Esophagus (tissue), 2 donors: ENCODE measurements around the gene NOS1AP. TPM values are rescaled to one million over a fixed set of nuclear protein-coding genes. Genes with fewer than 3 reads are reported as not detected.
A peak's percentile ranks its signal among the peaks of the same experiment; 100 is the strongest.
"Not testable (repeated sequence)": the region's sequence is repeated elsewhere in the genome, so short reads cannot be mapped to it uniquely, and the experiment has no call there.

Source experiments
- H3K27ac ChIP-seq, 2 donors: one replicate each; pipeline ENCODE4 v1.5.1; 2013; ENCODE audit warnings: low read depth in 2 of 2, mild to moderate bottlenecking in 2 of 2, inconsistent platforms in 1 of 2, low read length in 1 of 2, moderate library complexity in 1 of 2
- H3K27me3 ChIP-seq, 2 donors: one replicate each; pipeline ENCODE4 v1.6.1; 2013; ENCODE audit warnings: low read length in 2 of 2, control low read depth in 1 of 2, mild to moderate bottlenecking in 1 of 2; ENCODE audit not compliant: insufficient read depth in 2 of 2, control insufficient read depth in 1 of 2
- H3K36me3 ChIP-seq, 2 donors: one replicate each; pipeline ENCODE4 v1.6.1; 2013; ENCODE audit warnings: low read length in 1 of 2; ENCODE audit not compliant: control insufficient read depth in 2 of 2, insufficient read depth in 2 of 2
- H3K4me1 ChIP-seq, 2 donors: one replicate each; pipeline ENCODE4 v1.6.1; 2013; ENCODE audit warnings: low read length in 1 of 2; ENCODE audit not compliant: control insufficient read depth in 2 of 2, insufficient read depth in 2 of 2
- H3K4me3 ChIP-seq, 2 donors: one replicate each; pipeline ENCODE4 v1.5.1; 2013; ENCODE audit warnings: low read length in 2 of 2, mild to moderate bottlenecking in 2 of 2, low read depth in 1 of 2, moderate library complexity in 1 of 2
- H3K9me3 ChIP-seq, 2 donors: one replicate each; pipeline ENCODE4 v1.6.1; 2013; ENCODE audit warnings: mild to moderate bottlenecking in 2 of 2, low read depth in 1 of 2, low read length in 1 of 2, moderate library complexity in 1 of 2; ENCODE audit not compliant: control insufficient read depth in 2 of 2, insufficient read depth in 1 of 2
- WGBS, 2 donors: extraction: QIAGEN DNeasy Blood & Tissue Kit; methylation state at CpG; one replicate each; pipeline ENCODE4 v1.1.7; 2013; 5-methylcytosine and 5-hydroxymethylcytosine counted together
- polyA plus RNA-seq, 2 donors: library from polyadenylated mRNA; stranded (reverse); fragments of 200-250 nt; gene quantifications; one replicate each; pipeline ENCODE4 v1.2.3, GENCODE V29; 2013
- donor health status: healthy with polysubstance abuse.
- donor health status: Bipolar disorder and iron deficiency.

NOS1AP gene
- polyA plus RNA-seq, 2 donors, result 0.53 to 0.98 TPM

GRCh38 chr1:162400790-162401355 lies 331.4 kb downstream of the NOS1AP start:
- WGBS, 2 donors, result 87 to 89% methylated on average over 10 of the region's 10 CpGs
- Histone ChIP-seq H3K27me3 (no peaks in the 10 kb centered on the region), H3K4me3 (no peak overlapping the region), H3K27ac (no peak overlapping the region), H3K4me1 (no peaks in the 10 kb centered on the region), H3K9me3 (no peaks in the 10 kb centered on the region), H3K36me3 (no peaks in the 10 kb centered on the region)

GRCh38 chr1:162404550-162405160 lies 335.2 kb downstream of the NOS1AP start:
- no peaks in the 10 kb centered on the region for H3K9me3 ChIP-seq
- no peaks in the 10 kb centered on the region for H3K36me3 ChIP-seq
- H3K4me1 ChIP-seq, result no peaks in the 10 kb centered on the region
- WGBS, 2 donors, result 60 to 68% methylated on average over 5 of the region's 5 CpGs
- H3K4me3 ChIP-seq, result no peak overlapping the region
- no peaks in the 10 kb centered on the region for H3K27me3 ChIP-seq
- H3K27ac ChIP-seq, result no peak overlapping the region

GRCh38 chr1:162405800-162406199 lies 336.3 kb downstream of the NOS1AP start:
- H3K27ac ChIP-seq, result no peak overlapping the region
- WGBS, 2 donors, result 56 to 58% methylated on average over 5 of the region's 5 CpGs
- H3K36me3 ChIP-seq, result no peaks in the 10 kb centered on the region
- H3K4me1 ChIP-seq, result no peaks in the 10 kb centered on the region
- H3K27me3 ChIP-seq, result no peaks in the 10 kb centered on the region
- no peaks in the 10 kb centered on the region for H3K9me3 ChIP-seq
- H3K4me3 ChIP-seq, result no peak overlapping the region

- Histone ChIP-seq H3K36me3 (no peaks in the 10 kb centered on the region), H3K9me3 (no peaks in the 10 kb centered on the region), H3K27me3 (no peaks in the 10 kb centered on the region), H3K27ac (no peak overlapping the region), H3K4me3 (no peak overlapping the region), H3K4me1 (no peaks in the 10 kb centered on the region)
- WGBS, 2 donors, result 95 to 98% methylated on average over 2 of the region's 2 CpGs
These were observed 337.3 kb downstream of the NOS1AP start for GRCh38 chr1:162406811-162407210.

- Histone ChIP-seq H3K27me3 (no peaks in the 10 kb centered on the region), H3K27ac (no peak overlapping the region), H3K36me3 (no peaks in the 10 kb centered on the region), H3K4me1 (no peaks in the 10 kb centered on the region), H3K4me3 (no peak overlapping the region), H3K9me3 (no peaks in the 10 kb centered on the region)
- 93 to 100% methylated on average over 1 of the region's 1 CpG for WGBS, 2 donors
These were observed 338.0 kb downstream of the NOS1AP start for GRCh38 chr1:162407539-162407938.

- Histone ChIP-seq H3K36me3 (no peaks in the 10 kb centered on the region), H3K4me1 (no peaks in the 10 kb centered on the region), H3K9me3 (no peaks in the 10 kb centered on the region), H3K27ac (no peak within 1 kb of the TSS), H3K4me3 (no peak within 1 kb of the TSS), H3K27me3 (no peaks in the 10 kb centered on the region)
- 67 to 82% methylated on average over 3 of the region's 3 CpGs for WGBS, 2 donors
These were observed 342.5 kb downstream of the NOS1AP start, which contains the start of gene SH2D1B for GRCh38 chr1:162412002-162412401. SH2D1B (minus strand) TSS chr1:162412136; CDS start chr1:162412016, 120 bp downstream.

GRCh38 chr1:162416215-162416614 lies 346.7 kb downstream of the NOS1AP start:
- Histone ChIP-seq H3K36me3 (no peaks in the 10 kb centered on the region), H3K27me3 (no peaks in the 10 kb centered on the region), H3K4me1 (no peaks in the 10 kb centered on the region)

GRCh38 chr1:162416909-162417308 lies 347.4 kb downstream of the NOS1AP start:
- no peak overlapping the region for H3K4me3 ChIP-seq
- no peak overlapping the region for H3K27ac ChIP-seq
- H3K9me3 ChIP-seq, result no peaks in the 10 kb centered on the region
- WGBS, 2 donors, result 89 to 93% methylated on average over 2 of the region's 2 CpGs
- H3K36me3 ChIP-seq, result no peaks in the 10 kb centered on the region
- no peaks in the 10 kb centered on the region for H3K4me1 ChIP-seq
- H3K27me3 ChIP-seq, result no peaks in the 10 kb centered on the region

More at GRCh38 chr1:162416215-162416614, 346.7 kb downstream of the NOS1AP start:
- no peaks in the 10 kb centered on the region for H3K9me3 ChIP-seq
- no peak overlapping the region for H3K4me3 ChIP-seq
- H3K27ac ChIP-seq, result no peak overlapping the region

GRCh38 chr1:162417650-162418049 lies 348.2 kb downstream of the NOS1AP start:
- Histone ChIP-seq H3K27ac (no peak overlapping the region), H3K9me3 (no peaks in the 10 kb centered on the region), H3K27me3 (no peaks in the 10 kb centered on the region), H3K4me1 (no peaks in the 10 kb centered on the region), H3K4me3 (no peak overlapping the region), H3K36me3 (no peaks in the 10 kb centered on the region)
- WGBS, 2 donors, result 92% methylated on average over 7 of the region's 7 CpGs

GRCh38 chr1:162418584-162418983 lies 349.1 kb downstream of the NOS1AP start:
- H3K36me3 ChIP-seq, H3K9me3 ChIP-seq, H3K4me1 ChIP-seq, H3K27me3 ChIP-seq, H3K4me3 ChIP-seq: not testable (repeated sequence)
- H3K27ac ChIP-seq, result peak overlapping the region; percentile 8 to 73
- WGBS, 2 donors, result 58 to 64% methylated on average over 7 of the region's 7 CpGs
